ENCODE results near the gene DNAH17.

Gene DNAH17, protein sequence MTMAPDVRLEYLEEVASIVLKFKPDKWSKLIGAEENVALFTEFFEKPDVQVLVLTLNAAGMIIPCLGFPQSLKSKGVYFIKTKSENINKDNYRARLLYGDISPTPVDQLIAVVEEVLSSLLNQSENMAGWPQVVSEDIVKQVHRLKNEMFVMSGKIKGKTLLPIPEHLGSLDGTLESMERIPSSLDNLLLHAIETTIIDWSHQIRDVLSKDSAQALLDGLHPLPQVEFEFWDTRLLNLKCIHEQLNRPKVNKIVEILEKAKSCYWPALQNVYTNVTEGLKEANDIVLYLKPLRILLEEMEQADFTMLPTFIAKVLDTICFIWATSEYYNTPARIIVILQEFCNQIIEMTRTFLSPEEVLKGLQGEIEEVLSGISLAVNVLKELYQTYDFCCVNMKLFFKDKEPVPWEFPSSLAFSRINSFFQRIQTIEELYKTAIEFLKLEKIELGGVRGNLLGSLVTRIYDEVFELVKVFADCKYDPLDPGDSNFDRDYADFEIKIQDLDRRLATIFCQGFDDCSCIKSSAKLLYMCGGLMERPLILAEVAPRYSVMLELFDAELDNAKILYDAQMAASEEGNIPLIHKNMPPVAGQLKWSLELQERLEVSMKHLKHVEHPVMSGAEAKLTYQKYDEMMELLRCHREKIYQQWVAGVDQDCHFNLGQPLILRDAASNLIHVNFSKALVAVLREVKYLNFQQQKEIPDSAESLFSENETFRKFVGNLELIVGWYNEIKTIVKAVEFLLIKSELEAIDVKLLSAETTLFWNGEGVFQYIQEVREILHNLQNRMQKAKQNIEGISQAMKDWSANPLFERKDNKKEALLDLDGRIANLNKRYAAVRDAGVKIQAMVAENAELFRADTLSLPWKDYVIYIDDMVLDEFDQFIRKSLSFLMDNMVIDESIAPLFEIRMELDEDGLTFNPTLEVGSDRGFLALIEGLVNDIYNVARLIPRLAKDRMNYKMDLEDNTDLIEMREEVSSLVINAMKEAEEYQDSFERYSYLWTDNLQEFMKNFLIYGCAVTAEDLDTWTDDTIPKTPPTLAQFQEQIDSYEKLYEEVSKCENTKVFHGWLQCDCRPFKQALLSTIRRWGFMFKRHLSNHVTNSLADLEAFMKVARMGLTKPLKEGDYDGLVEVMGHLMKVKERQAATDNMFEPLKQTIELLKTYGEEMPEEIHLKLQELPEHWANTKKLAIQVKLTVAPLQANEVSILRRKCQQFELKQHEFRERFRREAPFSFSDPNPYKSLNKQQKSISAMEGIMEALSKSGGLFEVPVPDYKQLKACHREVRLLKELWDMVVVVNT (N-terminal part only)

DNA sequence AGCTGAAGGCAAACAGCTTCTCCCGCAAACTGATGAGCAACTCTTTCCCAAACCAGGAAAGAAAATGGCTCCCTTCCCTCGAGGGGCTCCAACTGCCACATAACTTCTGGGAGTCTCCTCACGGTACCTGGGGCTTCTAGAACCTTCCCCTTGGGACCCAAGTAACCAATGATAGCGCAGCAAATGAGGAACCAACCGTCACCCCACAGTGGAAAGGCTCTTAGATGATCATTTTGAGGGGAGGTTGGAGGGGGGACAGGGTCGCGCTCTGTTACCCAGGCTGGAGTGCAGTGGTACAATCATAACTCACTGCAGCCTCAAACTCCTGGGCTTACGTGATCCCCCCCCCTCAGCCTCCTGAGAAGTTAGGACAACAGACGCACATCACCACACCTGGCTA, at the start of gene DNAH17:
Gene DNAH17, minus strand, starts transcription at position 101 of the 400 bp plus-strand sequence. CDS start 2,339 bp downstream, outside the sequence.
- DNase-seq, result no peak

DNA sequence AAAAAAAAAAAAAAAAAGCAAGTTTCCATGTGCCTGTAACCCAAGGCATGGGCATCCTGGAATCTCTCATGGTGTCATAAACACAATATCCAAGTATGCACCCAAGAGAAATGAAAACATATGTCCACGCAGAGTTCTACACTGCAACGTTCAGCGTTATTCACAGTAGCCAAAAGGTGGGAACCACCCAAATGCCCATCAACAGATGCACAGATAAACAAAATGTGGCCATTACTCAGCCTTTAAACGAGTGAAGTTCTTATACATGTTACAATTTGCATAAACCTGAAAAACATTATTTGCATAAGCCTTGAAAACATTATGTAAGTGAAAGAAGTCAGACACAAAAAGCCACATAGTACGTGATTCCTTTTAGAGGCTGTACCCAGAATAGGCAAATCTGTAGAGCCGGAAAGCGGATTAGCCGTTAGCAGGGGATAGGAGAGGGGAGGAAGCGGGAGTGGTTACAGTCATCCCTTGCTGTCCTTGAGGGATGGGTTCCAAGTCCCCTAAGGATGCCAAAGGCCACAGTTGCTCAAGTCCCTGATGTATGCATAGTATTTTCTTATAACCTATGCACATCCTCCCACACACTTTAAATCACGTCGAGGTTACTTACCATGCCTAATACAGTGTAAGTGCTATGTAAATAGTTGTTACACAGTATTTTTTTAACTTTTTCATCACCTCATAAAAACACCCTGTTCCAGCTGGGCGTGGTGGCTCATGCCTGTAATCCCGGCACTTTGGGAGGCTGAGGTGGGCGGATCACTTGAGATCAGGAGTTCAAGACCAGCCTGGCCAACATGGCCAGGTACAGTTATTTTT, 47.3 kb upstream of the DNAH17 start:
- DNase-seq, result no peak

DNA sequence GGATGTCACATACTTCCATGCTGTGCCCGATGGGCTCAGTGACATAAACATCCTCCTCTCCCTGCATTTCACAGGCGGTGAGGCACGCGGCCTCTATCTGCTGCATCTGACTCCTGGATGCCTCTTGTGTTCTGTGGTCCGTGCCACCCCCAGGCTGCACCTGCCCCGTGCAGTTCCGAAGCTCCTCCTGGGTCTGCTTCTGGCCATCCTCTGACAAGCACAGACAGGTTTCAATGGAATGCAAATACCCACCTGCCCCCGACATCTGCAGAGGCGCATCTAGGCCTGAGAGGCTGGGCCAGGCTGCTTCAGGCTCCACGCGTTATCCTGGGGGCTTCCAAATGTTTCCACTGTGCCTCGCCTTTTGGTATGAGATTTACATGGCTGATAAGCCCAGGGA, 46.3 kb upstream of the DNAH17 start:
- no peak for DNase-seq

DNA sequence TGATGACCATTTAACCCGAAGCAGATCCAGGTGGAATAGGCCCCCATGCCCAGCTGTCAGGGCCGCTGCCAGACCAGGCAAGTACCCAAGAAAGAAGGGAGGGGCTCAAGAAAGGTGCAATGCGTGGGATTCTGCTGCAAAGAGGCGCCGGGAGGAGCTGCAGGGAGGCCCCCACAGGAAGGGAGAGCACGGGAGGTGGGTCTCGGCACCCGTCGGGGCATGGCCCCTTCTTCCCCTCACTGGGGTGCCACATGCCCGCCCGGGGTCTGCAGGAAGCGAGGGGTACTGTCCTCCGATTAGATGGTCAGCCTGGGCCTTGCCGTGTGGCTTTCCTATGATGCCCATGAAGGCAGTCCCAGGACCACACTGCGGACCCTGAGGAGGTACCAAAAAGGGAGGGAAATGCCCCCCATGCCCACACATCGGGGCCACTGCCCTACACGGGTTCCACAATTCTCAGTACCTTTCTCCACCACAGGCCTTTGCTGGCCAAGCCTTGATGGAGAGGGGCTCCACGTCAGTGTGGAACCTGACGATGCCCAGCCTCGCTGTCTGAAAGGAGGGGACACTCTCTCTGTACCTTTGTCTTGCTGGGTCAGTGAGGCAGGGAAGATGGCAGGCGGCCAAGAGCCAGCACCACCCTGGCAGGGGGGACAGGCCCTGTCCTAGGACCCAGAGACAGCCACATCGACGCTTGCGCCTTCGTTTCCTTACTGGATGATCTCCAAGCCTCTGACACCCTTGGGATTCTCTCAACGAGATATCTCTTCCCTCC, 45.5 kb upstream of the DNAH17 start:
- no peak for DNase-seq

DNA sequence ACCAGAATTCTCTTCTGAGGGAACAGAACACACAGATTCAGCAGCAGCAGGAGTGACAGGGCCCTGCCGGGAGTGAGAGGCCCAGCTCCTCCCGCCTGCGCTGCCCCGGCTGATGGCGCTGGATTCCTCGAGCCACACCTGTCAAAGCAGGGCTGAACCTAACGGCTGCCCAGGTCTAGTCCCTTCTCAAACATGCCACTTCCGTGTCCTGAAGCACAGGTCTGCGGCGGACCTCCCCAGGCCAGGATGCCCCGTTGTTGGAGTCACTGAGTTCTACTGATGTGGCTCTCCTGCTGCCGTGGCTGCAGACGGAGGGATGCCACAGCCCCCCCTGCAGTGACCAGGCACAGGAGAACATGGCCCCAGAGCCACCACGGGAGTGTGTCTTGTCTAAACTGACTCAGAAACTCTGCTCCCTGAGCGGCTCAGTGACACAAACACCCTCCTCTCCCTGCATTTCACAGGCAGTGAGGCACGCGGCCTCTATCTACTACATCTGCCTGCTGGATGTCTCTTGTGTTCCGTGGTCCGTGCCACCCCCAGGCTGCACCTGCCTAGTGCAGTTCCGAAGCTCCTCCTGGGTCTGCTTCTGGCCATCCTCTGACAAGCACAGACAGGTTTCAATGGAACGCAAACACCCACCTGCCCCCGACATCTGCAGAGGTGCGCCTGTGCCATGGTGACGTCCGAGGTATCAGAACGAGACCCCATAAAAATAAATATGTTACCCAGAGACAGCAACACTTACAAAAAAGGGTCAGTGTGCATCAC, 44.7 kb upstream of the DNAH17 start:
- no peak for DNase-seq

DNA sequence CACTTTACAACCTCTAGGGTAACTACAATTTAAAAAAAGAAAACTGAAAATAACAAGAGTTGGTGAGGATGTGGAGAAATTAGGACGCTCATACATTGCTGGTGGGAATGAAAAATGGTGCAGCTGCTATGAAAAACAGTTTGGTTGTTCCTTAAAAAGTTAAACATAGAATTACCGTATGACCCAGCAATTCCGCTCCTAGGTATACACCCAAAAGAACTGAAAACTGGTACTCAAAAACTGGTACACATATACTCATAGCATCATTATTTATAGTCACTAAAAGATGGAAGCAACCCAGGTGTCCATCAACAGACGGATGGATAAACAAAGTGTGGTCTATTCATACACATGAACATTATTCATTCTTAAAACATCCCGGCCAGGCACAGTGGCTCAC, 42.9 kb upstream of the DNAH17 start:
- no peak for DNase-seq

DNA sequence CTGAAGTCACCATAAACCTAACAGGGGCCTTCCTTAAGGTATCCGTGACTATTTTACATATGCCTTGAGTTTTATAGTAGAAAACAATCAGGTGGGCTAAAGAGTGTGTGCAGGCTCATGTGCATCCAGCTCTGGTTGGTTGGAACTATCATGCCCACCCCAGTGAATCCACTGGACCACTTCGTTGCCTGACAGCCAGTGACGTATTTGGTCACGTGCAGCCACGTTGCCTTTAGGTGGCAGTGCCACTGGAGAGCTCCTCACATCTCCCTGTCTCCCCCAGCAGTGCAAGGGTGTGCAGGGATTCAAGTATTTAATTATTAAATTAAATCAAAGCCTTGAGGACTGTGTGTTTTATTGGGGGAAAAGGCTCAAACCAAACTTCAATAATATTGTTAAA, 42.1 kb upstream of the DNAH17 start:
- DNase-seq, result no peak

DNA sequence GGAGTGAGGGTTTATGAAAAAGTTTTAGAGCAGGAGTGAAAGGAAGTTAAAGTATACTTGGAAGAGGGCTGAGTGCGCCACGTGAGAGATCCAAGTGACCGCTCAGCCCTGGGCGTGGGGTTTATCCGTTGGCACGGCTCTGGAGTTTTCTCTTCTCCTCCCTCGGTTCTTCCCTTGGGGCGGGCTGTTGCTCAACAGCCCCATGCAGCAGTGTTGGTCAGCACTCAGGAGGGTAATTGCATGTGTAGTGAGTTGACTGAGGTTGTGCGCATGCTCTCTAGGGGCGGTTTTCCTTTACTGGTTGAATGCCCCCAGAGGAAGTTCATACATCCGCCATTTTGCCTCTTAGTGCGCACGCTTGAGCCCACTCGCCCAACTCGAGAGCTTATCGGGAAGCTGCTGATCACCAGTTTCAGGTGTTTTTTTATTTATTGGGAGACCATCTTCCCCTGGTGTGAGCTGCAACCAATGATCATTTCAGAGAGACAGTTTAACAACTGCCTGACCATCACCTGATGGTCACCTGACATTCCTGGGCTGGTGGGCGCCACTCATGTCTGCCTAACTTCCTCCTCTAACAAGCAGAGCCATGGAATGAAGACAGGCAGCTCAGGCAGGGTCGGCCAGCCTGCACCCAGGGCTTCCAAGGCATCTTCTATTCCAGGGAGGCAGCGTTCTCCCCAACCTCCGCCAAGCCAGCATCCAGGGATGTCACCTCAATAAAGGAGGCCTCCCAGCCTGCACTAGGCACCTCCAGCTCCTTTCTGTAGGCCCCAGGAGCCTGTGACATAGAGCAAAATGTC, 41.3 kb upstream of the DNAH17 start:
- DNase-seq, result no peak

DNA sequence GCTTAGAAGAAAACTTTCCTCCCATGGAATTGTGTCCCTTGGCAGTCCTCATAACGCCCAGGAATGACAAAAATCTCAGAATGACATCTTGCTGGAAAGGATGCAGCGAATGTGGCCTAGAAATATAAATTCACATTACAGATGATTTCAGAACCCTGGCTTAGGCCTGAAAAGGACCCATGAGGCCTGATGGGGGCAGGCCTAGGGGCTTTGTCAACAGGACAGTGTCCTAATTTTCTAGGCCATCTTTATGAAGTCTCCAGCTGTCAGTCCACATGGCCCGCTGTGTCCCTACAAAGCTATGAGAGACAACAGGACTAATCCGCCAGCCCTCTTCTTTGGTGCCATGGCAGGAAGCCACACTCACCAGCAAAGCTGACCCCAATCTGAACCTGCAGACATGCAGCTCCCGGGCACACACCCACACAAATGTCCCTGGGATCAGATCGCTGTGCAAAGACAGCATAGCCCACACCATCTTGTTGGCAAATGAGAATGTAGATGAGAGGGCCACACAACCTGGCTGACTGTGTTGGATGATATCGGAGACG, 40.4 kb upstream of the DNAH17 start:
- no peak for DNase-seq

DNA sequence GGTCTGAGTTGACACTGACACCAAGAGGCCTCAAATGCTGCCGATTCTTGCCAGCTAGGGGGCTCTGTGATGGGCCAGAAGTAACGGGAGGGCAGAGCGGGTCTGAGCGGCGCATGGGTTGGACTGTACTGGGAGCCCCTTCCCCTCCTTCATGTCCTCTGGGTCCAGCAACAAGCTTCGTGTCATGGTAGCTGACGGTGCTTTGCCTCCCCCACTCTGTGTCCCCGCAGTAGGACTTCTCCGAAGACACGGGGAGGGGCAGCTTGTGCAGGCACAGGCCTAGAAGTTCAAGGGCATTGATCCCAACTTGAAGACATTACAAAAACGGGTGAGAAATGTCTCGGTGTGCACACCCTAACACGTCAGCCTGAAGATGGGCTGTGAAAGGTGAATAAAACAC, 39.8 kb upstream of the DNAH17 start:
- no peak for DNase-seq

DNA sequence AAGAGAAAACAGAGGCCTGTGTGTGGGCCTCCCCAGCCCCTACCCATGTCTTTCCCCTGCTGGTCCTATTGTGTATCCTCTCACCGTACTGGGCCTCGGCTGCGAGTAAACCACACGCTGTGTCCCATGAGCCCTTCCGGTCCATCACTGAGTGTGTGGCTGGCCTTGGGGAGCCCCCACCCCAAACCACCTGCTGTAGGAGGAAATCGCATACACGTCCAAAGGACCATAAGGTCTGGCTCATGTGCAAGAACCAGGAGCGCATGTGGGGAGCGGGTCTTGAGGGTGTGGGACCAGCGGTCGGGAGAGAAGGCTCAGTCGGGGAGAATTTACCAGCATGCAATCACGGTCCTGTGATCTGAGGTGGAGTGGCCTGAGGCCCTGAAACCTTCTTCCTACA, 38.4 kb upstream of the DNAH17 start:
- no peak for DNase-seq

DNA sequence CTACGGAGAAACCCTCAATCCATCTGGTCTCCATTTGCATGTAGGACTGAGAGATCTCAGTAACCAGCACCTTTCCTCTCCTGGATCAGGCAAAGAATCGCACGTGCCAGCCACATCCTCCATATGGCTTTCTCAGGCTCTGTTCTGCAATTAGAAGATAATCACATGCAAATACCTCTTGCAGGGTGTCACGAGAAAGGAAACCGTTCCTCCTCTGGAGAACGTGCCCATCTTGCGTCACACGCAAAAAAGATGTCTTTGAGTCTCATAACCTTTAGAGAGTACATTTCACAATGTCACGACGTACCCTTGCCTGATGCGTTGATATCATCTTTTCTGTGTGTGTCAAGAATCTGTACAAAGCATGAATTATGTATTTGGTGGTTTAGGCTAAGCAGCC, 36.2 kb upstream of the DNAH17 start:
- DNase-seq, result no peak

DNA sequence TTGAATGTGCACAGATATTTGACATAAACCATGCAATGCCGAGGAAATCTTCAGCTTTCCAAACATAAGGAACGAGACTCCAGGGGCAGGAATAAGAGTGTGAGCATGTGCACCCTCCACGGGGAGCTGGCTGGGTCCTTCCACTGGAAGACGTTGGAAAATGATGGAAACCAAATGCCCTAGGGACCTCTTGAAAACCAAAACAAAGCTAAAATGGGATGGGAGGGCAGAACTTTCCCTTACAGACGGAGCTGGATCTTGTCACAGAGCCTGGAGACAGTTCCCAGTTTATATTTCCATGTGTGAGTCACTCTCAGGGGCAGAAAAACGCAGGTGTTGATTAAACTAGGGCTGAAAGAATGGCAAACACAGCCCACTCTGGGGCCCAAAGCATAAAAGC, 34.4 kb upstream of the DNAH17 start:
- DNase-seq, result no peak

DNA sequence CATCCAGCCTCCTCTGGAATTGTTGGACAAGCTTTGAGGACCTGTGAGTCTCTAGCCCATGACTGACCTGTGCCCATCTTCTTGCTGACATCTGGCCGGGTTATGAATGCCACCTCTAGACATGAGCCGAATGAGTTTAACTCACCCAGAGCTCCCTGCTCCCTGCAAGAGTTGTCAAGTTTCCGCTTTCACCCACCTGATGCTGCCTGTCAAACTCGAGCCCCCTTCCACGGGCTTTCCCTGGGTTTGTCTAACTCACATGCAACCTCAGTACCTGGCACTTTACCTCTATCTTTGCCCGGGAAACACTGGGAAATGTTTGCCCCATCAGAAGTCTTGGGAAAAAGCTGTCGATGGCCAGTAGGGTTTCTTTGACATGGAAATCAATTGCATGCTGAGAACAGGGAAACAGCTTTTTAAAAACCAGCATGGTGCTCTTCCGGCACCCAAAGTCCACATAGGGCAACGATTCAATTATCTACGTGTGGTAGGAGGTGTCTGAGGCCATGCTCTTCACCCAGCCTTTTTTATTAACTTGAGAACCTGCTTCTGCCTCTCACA, 33.8 kb upstream of the DNAH17 start:
- DNase-seq, result no peak

DNA sequence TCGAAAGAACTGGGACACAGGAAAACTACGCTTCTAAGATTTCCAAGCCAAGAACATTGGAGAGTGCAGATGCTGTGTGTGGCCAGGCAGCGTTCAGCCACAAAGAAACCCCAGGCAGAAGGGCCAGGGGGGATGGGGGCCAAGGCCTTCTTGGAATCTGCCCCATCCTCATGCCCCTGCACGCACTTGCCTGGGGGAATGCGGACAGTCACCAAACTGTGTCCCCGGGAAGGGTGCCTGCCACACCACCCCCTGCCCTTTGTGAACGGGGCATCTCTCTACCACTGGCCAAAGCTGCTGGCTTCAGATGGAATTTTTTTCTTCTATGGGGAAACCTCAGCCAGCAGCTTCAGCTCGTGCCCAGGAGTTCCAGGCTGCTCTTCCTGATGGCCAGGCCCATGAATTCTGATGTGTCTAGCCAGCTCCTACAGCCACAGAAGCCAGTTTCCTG, 32.0 kb upstream of the DNAH17 start:
- DNase-seq, result no peak

DNA sequence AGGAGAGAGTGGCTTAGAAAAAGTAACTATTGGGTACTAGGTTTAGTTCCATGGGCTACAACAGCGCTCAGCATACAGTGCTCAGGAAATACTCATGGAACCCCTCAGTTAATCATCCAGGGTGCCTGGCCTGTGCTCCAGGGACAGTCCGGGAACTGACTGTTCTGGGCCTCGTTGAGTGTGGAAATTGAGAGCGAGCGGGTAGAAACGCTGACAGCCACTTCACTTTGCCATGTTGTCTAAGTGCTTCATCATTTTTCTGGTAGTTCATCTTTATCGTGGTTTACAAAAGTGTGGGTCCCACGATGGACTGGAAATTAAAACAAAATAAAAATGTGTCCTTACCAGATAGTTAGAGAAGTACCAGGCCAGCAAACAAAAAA, 31.6 kb upstream of the DNAH17 start:
- no peak for DNase-seq

DNA sequence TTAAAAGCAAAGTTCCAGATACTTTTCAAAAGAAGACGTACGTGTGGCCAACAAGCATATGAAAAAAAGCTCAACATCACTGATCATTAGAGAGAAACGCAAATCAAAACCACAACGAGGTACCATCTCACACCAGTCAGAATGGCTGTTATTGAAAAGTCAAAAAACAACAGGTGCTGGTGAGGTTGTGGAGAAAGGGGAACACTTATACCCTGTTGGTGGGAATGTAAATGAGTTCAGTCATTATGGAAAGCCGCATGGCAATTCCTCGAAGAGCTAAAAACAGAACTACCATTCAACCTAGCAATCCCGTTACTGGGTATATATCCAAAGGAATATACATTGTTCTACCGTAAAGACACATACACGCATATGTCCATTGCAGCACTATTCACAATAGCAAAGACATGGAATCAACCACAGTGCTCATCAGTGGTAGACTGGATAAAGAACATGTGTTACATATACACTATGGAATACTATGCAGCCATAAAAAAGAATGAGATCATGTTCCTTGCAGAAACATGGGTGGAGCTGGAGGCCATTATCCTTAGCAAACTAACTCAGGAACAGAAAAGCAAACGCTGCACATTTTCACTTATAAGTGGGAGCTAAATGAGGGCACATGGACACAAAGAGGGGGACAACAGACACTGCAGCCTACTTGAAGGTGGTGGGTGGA, 31.1 kb upstream of the DNAH17 start:
- DNase-seq, result no peak

DNA sequence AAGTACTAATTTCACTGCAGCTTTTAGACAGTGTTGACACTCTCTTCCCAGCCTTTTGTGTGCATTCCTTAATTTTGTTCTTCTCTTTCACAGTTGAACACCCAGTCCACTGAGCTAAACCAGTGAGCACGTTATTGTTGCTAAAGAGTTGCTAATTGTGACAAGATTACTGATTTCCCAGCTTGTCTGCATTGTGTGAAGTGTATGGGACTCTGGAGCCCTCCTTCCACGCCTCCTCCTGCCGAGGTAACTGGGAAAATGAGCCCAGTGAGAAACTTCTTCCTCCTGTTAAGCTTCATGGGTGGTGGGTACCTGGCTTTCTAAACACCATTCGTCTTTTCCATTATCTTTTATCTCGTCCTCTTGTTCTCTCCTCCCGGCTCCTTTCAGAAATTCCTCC, 29.8 kb upstream of the DNAH17 start:
- no peak for DNase-seq

DNA sequence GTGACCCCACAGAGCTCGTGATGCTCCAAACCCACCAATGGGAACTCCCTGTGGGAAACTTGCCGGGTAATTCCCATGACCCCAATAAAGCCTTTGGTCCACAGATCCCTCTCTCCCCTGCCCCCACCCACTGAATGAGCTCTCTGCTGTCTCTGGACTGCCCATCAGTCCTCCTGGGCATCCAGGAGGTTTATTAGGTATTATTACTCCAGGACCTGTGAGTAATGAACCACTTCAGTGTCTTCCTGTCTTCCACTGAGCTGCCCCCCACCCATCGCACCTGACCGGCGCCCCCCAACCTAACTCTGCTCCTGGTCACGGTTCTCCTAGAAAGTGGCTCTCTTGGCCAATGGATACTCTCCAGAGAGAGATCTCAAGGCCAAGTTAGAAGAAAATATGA, 28.7 kb upstream of the DNAH17 start:
- no peak for DNase-seq
